Sigmoid colon (tissue), 4 donors: ENCODE results near the gene TDRD7.

Source experiments
- EP300 ChIP-seq, 4 donors: sonication (generic); formaldehyde crosslinking; IDR thresholded peaks; one replicate each; pipeline ENCODE4 v1.6.1; 2017; ENCODE audit warnings: antibody characterized with exemption in 4 of 4
- POLR2A ChIP-seq, 2 donors: fragments of 450-650 bp; IDR thresholded peaks; one replicate each; pipeline ENCODE4 v1.6.1; 2016; ENCODE audit warnings: antibody characterized with exemption in 2 of 2, mild to moderate bottlenecking in 2 of 2, moderate library complexity in 2 of 2

DNA sequence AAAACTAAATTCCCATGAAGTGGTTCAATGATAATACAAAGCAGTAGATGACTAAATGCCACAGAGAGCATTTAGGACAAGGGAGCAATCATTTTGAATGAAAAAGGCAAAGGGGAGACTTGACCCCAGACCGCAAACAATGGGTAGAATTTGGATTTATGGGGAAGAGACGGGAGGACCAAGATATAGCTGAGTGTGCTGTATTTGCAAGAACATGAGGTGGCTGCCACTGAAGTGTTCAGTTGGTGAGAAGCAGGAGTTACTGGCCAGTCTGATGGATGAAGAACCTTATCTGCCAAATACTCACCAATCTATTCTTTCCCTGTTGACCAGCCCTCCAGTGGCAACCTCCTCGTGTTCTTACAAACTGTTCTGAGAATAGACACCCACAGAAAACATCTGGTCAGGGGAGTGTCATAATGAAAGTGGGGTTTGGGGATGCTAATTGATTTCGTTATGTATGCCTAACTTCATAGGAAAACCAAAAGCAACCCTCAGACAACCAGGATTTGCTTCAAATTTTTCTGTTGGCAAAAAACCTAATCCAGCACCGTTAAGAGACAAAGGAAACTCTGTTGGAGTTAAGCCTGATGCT lies 19.8 kb downstream of the TDRD7 start:
- TF ChIP-seq EP300 (IDR thresholded peaks at IDR 0.05) (no peak), POLR2A (IDR thresholded peaks at IDR 0.05) (no peak)
